ENCODE results near the gene AGBL4. TPM values are rescaled to one million over a fixed set of nuclear protein-coding genes. Genes with fewer than 3 reads are reported as not detected.
"Not testable (repeated sequence)": the region's sequence is repeated elsewhere in the genome, so short reads cannot be mapped to it uniquely, and the experiment has no call there.

AGBL4 gene
- total RNA-seq, 1 donor from 2014 or later = 0.39 TPM

- Mint-ChIP-seq H3K4me3 (no peak overlapping the region), H3K4me1 (ENCODE audit: unreplicated experiment) (no peaks in the 10 kb centered on the region), H3K27ac (no peak overlapping the region), H3K27me3 (no peaks in the 10 kb centered on the region), H3K36me3 (no peaks in the 10 kb centered on the region), H3K9me3 (no peaks in the 10 kb centered on the region)
- TF ChIP-seq, protein P1, sequence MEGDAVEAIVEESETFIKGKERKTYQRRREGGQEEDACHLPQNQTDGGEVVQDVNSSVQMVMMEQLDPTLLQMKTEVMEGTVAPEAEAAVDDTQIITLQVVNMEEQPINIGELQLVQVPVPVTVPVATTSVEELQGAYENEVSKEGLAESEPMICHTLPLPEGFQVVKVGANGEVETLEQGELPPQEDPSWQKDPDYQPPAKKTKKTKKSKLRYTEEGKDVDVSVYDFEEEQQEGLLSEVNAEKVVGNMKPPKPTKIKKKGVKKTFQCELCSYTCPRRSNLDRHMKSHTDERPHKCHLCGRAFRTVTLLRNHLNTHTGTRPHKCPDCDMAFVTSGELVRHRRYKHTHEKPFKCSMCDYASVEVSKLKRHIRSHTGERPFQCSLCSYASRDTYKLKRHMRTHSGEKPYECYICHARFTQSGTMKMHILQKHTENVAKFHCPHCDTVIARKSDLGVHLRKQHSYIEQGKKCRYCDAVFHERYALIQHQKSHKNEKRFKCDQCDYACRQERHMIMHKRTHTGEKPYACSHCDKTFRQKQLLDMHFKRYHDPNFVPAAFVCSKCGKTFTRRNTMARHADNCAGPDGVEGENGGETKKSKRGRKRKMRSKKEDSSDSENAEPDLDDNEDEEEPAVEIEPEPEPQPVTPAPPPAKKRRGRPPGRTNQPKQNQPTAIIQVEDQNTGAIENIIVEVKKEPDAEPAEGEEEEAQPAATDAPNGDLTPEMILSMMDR (conservative IDR thresholded peaks at IDR 0.05) = no peak
- DNase-seq (ENCODE audit: extremely low spot score, unreplicated experiment) = no peak
Observed at GRCh38 chr1:49331066-49331852, 692.5 kb downstream of the AGBL4 start.

GRCh38 chr1:49323925-49324540, 699.7 kb downstream of the AGBL4 start:
- Mint-ChIP-seq H3K9me3 (no peaks in the 10 kb centered on the region), H3K4me1 (ENCODE audit: unreplicated experiment) (no peaks in the 10 kb centered on the region), H3K36me3 (no peaks in the 10 kb centered on the region), H3K27me3 (no peaks in the 10 kb centered on the region), H3K4me3 (no peak overlapping the region), H3K27ac (no peak overlapping the region)
- DNase-seq (ENCODE audit: extremely low spot score, unreplicated experiment) = no peak
- TF ChIP-seq, protein P1 (conservative IDR thresholded peaks at IDR 0.05) = no peak

DNA sequence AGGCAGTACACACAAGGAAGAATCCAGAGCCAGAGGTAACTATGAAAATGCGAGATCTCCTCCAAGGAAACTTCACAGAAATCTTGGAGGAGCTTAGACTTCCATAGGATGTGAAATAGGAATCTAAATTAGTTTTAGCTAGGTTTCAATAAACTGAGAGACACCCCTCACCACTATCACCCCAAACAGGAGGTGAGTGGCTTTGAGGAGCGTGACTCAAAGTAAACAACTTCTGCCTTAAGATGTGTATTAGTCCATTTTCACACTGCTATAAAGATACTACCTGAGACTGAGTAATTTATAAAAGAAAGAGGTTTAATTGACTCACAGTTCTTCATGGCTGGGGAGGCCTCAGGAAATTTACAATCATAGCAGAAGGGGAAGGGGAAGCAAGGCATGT, 703.3 kb downstream of the AGBL4 start:
- H3K36me3 Mint-ChIP-seq; H3K27me3 Mint-ChIP-seq; H3K9me3 Mint-ChIP-seq; H3K4me3 Mint-ChIP-seq; H3K4me1 Mint-ChIP-seq (ENCODE audit: unreplicated experiment); H3K27ac Mint-ChIP-seq; DNase-seq (ENCODE audit: extremely low spot score, unreplicated experiment): not testable (repeated sequence)

- Mint-ChIP-seq H3K4me1 (ENCODE audit: unreplicated experiment) (no peaks in the 10 kb centered on the region), H3K27ac (no peak overlapping the region), H3K27me3 (no peaks in the 10 kb centered on the region), H3K9me3 (no peaks in the 10 kb centered on the region), H3K4me3 (no peak overlapping the region), H3K36me3 (no peaks in the 10 kb centered on the region)
- DNase-seq (ENCODE audit: extremely low spot score, unreplicated experiment) = no peak
- TF ChIP-seq, protein P1 (conservative IDR thresholded peaks at IDR 0.05) = no peak
Observed at GRCh38 chr1:49319426-49319963, 704.3 kb downstream of the AGBL4 start.

- Mint-ChIP-seq H3K27me3 (no peaks in the 10 kb centered on the region), H3K4me3 (no peak overlapping the region), H3K9me3 (no peaks in the 10 kb centered on the region), H3K4me1 (ENCODE audit: unreplicated experiment) (no peaks in the 10 kb centered on the region), H3K27ac (no peak overlapping the region), H3K36me3 (no peaks in the 10 kb centered on the region)
- TF ChIP-seq, protein P1 (conservative IDR thresholded peaks at IDR 0.05) = no peak
- DNase-seq (ENCODE audit: extremely low spot score, unreplicated experiment) = no peak
Observed at GRCh38 chr1:49318218-49318617, 705.5 kb downstream of the AGBL4 start.

DNA sequence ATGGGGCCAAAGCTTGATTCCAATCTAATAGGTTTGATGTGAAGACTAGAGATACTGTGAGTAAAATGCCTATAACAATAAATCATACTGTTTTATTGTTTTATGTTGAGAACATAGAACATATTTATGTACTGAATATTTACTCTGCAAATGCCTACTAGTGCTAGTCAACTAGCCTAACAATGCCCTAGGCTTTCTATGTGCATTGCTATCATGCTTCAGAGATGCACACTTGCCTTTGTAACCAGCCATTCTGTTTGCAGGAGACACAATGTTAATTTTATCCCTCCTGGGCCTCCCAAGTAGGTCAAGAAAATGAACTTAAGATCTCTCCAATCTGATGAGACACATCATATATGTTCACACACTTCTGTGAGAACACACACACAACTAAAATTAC, 716.3 kb downstream of the AGBL4 start:
- H3K9me3 Mint-ChIP-seq = peaks cover 10% of the 10 kb centered on the region

More for the DNA sequence above, 716.3 kb downstream of the AGBL4 start:
- Mint-ChIP-seq H3K4me3 (no peak overlapping the region), H3K27me3 (no peaks in the 10 kb centered on the region), H3K36me3 (no peaks in the 10 kb centered on the region), H3K27ac (no peak overlapping the region), H3K4me1 (ENCODE audit: unreplicated experiment) (no peaks in the 10 kb centered on the region)
- TF ChIP-seq, protein P1 (conservative IDR thresholded peaks at IDR 0.05) = no peak
- DNase-seq (ENCODE audit: extremely low spot score, unreplicated experiment) = no peak
